Esophagus squamous epithelium (tissue), 5 donors: Measurements from ENCODE around the gene IFRD2. TPM values are rescaled to one million over a fixed set of nuclear protein-coding genes. Genes with fewer than 3 reads are reported as not detected.
A peak's percentile ranks its signal among the peaks of the same experiment; 100 is the strongest.
"Not testable (repeated sequence)": the region's sequence is repeated elsewhere in the genome, so short reads cannot be mapped to it uniquely, and the experiment has no call there.

Experiments used
- DNase-seq: peaks from one replicate; lab custom pipeline; 2025; lab: John Stamatoyannopoulos, UW
- H3K27ac ChIP-seq, 4 donors: fragments of 200-600 bp; sonication (generic); one replicate each; pipeline ENCODE4 v1.5.1; 2016 to 2019; ENCODE audit warnings: mild to moderate bottlenecking in 1 of 4
- H3K27me3 ChIP-seq, 4 donors: fragments of 200-600 bp; sonication (generic); 1 replicate in 3 of 4; 2 replicates in 1 of 4; pipeline versions ENCODE4 v1.5.1 to v1.6.0; 2017 to 2021; ENCODE audit warnings: antibody characterized with exemption in 1 of 4
- H3K36me3 ChIP-seq, 3 donors: fragments of 200-600 bp; sonication (generic); one replicate each; pipeline ENCODE4 v1.5.1; 2016 to 2019
- H3K4me1 ChIP-seq, 3 donors: fragments of 200-600 bp; sonication (generic); one replicate each; pipeline ENCODE4 v1.5.1; 2017 to 2019
- H3K4me3 ChIP-seq, 4 donors: fragments of 200-600 bp; sonication (generic); 1 replicate in 3 of 4; 2 replicates in 1 of 4; pipeline ENCODE4 v1.5.1; 2016 to 2019; ENCODE audit warnings: mild to moderate bottlenecking in 2 of 4, moderate library complexity in 1 of 4
- H3K9me3 ChIP-seq, 3 donors: fragments of 200-600 bp; sonication (generic); one replicate each; pipeline ENCODE4 v1.5.1; 2016 to 2019
- POLR2A ChIP-seq, 4 donors: fragments of 450-650 bp; IDR thresholded peaks; one replicate each; pipeline ENCODE4 v1.6.1; 2017; ENCODE audit warnings: antibody characterized with exemption in 4 of 4, mild to moderate bottlenecking in 4 of 4, moderate library complexity in 3 of 4
- WGBS, 2 donors: methylation state at CpG; one replicate each; pipeline ENCODE4 v1.1.5; 2018; 5-methylcytosine and 5-hydroxymethylcytosine counted together
- intact Hi-C: fragments of 100-400 bp; cut with DNase I; formaldehyde crosslinking; loops from one replicate; pipeline ENCODE4 v1.15.0; 2022
- total RNA-seq, 4 donors: library from RNA; depleted of rRNA; stranded (reverse); fragments of >200 nt; gene quantifications; one replicate each; pipeline ENCODE4 v1.1.0, GENCODE V29; 2016
- TF ChIP-seq, protein P1 (sequence below), 6 experiments: fragments of 450-650 bp in 4 of 6; fragments of 200-600 bp in 2 of 6; sonication (generic) in 2 of 6; IDR thresholded peaks; one replicate each; pipeline ENCODE4 v1.5.1; 2016 to 2019; ENCODE audit warnings: antibody characterized with exemption in 6 of 6, mild to moderate bottlenecking in 4 of 6, moderate library complexity in 4 of 6
- donor health status: DM: yes; HTN: yes; CAD: no.

IFRD2 gene
- total RNA-seq, 4 donors from 2014 or later: 49.0 to 100 (median 72.9) TPM

DNA sequence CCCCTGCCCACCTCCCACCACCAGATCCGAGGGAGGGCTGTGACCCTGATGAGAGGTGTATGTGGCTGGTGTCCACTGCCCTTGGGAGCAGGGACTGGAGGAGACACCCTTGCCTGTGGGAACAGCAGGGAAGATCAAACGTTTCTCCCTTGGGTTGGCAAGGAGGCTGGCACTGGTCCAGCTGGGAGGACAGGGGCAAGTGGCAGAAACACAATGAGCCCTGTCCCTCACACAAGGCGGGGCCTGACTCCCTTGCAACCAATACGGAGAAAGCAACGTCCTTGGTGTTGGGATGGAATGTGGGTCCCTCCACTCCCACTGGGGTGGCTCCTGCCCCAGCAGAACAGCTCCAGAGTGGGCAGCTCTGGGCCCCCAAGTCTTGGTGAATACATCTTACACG, 25.1 kb upstream of the IFRD2 start:
- H3K4me1 ChIP-seq: peaks cover 51 to 90% (median 56%) of the 10 kb centered on the region in 3 donors
- WGBS, 2 donors: 40 to 71% methylated on average over 1 of the region's 6 CpGs
- H3K4me3 ChIP-seq: peak overlapping the region in 2 of 4 donors; percentile 19 to 91
- no peaks in the 10 kb centered on the region for H3K9me3 ChIP-seq
- no peak for TF ChIP-seq POLR2A (IDR thresholded peaks at IDR 0.05)
- TF ChIP-seq, protein P1, sequence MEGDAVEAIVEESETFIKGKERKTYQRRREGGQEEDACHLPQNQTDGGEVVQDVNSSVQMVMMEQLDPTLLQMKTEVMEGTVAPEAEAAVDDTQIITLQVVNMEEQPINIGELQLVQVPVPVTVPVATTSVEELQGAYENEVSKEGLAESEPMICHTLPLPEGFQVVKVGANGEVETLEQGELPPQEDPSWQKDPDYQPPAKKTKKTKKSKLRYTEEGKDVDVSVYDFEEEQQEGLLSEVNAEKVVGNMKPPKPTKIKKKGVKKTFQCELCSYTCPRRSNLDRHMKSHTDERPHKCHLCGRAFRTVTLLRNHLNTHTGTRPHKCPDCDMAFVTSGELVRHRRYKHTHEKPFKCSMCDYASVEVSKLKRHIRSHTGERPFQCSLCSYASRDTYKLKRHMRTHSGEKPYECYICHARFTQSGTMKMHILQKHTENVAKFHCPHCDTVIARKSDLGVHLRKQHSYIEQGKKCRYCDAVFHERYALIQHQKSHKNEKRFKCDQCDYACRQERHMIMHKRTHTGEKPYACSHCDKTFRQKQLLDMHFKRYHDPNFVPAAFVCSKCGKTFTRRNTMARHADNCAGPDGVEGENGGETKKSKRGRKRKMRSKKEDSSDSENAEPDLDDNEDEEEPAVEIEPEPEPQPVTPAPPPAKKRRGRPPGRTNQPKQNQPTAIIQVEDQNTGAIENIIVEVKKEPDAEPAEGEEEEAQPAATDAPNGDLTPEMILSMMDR (IDR thresholded peaks at IDR 0.05): no peak
- no peak for DNase-seq
- intact Hi-C loops: no loop called here
- peak overlapping the region; percentile 93 to 98 (median 96) for H3K27ac ChIP-seq
- H3K27me3 ChIP-seq: no peaks in the 10 kb centered on the region
- peaks cover 0 to 39% (median 11%) of the 10 kb centered on the region in 3 donors for H3K36me3 ChIP-seq

DNA sequence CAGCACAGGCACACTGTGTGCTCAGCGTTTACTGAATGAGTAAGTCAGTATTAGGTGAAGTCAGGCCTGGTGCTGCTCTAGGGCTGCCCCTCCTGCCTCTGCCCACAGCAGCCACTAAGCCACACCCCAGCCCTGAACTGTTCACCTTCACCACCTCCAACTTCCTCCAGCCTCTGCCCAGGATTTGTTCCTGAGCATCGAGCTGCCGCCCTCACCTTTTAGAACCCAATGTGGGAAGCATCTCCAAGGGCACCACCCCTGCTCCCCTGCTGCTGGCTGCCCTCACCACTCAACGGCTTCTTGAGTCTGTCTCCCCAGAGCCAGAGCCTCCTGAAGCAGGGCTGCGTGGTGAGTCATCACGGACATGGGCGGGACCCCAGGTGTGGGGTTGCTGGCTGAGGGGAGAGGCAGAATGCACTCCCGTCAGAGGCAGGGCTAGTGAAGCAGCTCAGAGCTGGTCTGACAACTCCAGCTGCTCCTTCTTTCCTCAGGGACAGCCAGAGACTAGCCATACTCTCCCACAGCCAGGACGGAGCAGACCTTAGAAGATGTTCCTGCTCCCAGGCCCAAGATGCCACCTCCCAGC, 24.5 kb upstream of the IFRD2 start:
- intact Hi-C loops: no loop called here
- DNase-seq: no peak
- Histone ChIP-seq H3K9me3 (no peaks in the 10 kb centered on the region), H3K4me3 (peak overlapping the region in 2 of 4 donors; percentile 6 to 19), H3K27me3 (no peaks in the 10 kb centered on the region), H3K27ac (peak overlapping the region; percentile 93 to 98 (median 96)), H3K4me1 (peaks cover 46 to 90% (median 51%) of the 10 kb centered on the region in 3 donors), H3K36me3 (peaks cover 0 to 39% (median 11%) of the 10 kb centered on the region in 3 donors)
- TF ChIP-seq, protein P1 (IDR thresholded peaks at IDR 0.05): peak in 1 of 6 experiments; percentile 16
- TF ChIP-seq POLR2A (IDR thresholded peaks at IDR 0.05): peak in 3 of 4 donors; percentile 60 to 73 (median 64)
- 27 to 38% methylated on average over 2 to 4 of the region's 9 CpGs for WGBS, 2 donors

DNA sequence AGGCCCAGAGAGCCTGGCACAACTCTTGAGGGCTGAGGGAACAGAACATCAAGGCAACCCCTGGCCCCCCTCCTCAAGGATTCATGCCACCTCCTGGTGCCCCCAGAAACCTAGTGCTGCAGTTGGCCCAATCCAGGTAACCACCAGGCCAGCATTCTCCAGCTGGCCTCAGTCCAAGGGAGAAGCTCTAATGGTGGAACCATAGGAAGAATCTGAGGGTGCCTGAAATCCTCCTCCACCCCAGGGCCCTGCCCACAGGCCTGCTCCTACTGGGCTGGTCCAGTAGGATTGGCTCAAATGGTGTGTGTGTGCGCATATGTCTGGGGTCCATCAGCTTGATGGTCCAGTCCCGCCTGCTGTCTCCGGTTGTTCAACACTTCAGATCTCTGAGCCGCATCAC, 22.6 kb upstream of the IFRD2 start:
- H3K4me3 ChIP-seq: no peak overlapping the region
- peak overlapping the region; percentile 0 to 98 (median 44) for H3K27ac ChIP-seq
- peaks cover 36 to 88% (median 42%) of the 10 kb centered on the region in 3 donors for H3K4me1 ChIP-seq
- no peak for DNase-seq
- H3K9me3 ChIP-seq: no peaks in the 10 kb centered on the region
- TF ChIP-seq, protein P1 (IDR thresholded peaks at IDR 0.05): no peak
- no peak for TF ChIP-seq POLR2A (IDR thresholded peaks at IDR 0.05)
- 93 to 96% methylated on average over 4 of the region's 4 CpGs for WGBS, 2 donors
- no peaks in the 10 kb centered on the region for H3K27me3 ChIP-seq
- peaks cover 0 to 35% (median 11%) of the 10 kb centered on the region in 3 donors for H3K36me3 ChIP-seq
- intact Hi-C loops: no loop called here

DNA sequence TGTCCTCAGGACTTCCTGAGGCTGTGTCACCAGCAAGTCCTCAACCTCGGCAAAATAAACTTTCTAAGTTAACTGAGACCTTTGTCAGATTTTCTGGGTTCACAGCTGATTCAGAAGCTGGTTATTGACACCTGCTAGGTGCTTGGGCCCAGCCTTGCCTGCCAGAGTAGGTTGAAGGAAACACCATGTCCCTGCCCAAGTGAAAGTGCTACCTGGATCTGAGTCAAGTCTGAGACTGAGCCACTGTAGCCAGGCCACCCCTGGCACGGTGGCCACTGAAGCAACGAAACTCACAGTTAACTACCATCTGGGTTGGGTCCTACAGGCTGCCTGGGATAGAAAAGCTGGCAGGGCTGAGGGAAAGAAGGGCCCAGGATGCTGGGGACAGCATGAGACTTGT, 22.1 kb upstream of the IFRD2 start:
- intact Hi-C loops: no loop called here
- WGBS, 2 donors: 73 to 75% methylated on average over 1 of the region's 3 CpGs
- Histone ChIP-seq H3K4me1 (peaks cover 31 to 88% (median 38%) of the 10 kb centered on the region in 3 donors), H3K4me3 (no peak overlapping the region), H3K27ac (peak overlapping the region; percentile 0 to 98 (median 44)), H3K36me3 (peaks cover 0 to 30% (median 11%) of the 10 kb centered on the region in 3 donors), H3K27me3 (no peaks in the 10 kb centered on the region), H3K9me3 (no peaks in the 10 kb centered on the region)
- TF ChIP-seq POLR2A (IDR thresholded peaks at IDR 0.05): no peak
- TF ChIP-seq, protein P1 (IDR thresholded peaks at IDR 0.05): no peak
- DNase-seq: no peak

DNA sequence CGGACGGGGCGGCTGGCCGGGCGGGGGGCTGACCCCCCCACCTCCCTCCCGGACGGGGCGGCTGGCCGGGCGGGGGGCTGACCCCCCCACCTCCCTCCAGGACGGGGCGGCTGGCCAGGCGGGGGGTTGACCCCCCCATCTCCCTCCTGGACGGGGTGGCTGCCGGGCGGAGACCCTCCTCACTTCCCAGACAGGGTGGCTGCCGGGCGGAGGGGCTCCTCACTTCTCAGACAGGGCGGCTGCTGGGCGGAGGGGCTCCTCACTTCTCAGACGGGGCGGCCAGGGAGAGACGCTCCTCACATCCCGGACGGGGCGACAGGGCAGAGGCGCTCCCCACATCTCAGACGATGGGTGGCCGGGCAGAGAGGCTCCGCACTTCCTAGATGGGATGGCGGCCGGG, 19.8 kb upstream of the IFRD2 start:
- intact Hi-C loops, DNase-seq, H3K9me3 ChIP-seq, H3K27me3 ChIP-seq, H3K4me3 ChIP-seq, H3K36me3 ChIP-seq, H3K27ac ChIP-seq: not testable (repeated sequence)
- WGBS, 2 donors: no CpG with 5 or more reads among the region's 32 CpGs
- H3K4me1 ChIP-seq: peaks cover 8 to 65% (median 15%) of the 10 kb centered on the region in 3 donors
